Spleen (tissue), 7 donors: ENCODE data around the gene PCDHGB6.
"Not testable (repeated sequence)": the region's sequence is repeated elsewhere in the genome, so short reads cannot be mapped to it uniquely, and the experiment has no call there.

Experiments
- CTCF ChIP-seq, 11 experiments: fragments of 200-600 bp in 7 of 11; fragments of 450-650 bp in 4 of 11; sonication (generic) in 4 of 11; IDR thresholded peaks in 8 of 11; conservative IDR thresholded peaks in 3 of 11; 1 replicate in 7 of 11; 2 replicates in 4 of 11; pipeline versions ENCODE4 v1.4.0 to v1.8.0; 2016 to 2021; ENCODE audit warnings: antibody characterized with exemption in 11 of 11, inconsistent platforms in 4 of 11, mild to moderate bottlenecking in 1 of 11
- POLR2AphosphoS5 ChIP-seq, 3 donors: sonication (generic); formaldehyde crosslinking; IDR thresholded peaks; one replicate each; pipeline ENCODE4 v1.5.1; 2017; ENCODE audit warnings: antibody characterized with exemption in 3 of 3
- donor health status: DM: no; HTN: no; CAD: no; lungs with moderate emphysema.
- donor health status: DM: no; HTN: no; CAD: no.
- donor health status: DM: no; HTN: no; CAD: no.

- TF ChIP-seq CTCF (IDR thresholded peaks at IDR 0.05 in 8 of 11, conservative IDR thresholded peaks at IDR 0.05 in 3 of 11); POLR2AphosphoS5 (IDR thresholded peaks at IDR 0.05): not testable (repeated sequence)
Measured at GRCh38 chr5:141394401-141395187, 13.2 kb upstream of the PCDHGB6 start.
